Fibroblast of the aortic adventitia (primary cell): ENCODE results near the gene ITGB7. TPM values are rescaled to one million over a fixed set of nuclear protein-coding genes. Genes with fewer than 3 reads are reported as not detected.

Experiments
- DNase-seq: peaks from one replicate; pipeline ENCODE4 v3.0.0-alpha.2; 2010; ENCODE audit warnings: low read depth
- H3K4me3 ChIP-seq: 2 replicates; pipeline ENCODE4 v1.5.1; 2011; ENCODE audit warnings: low read depth, mild to moderate bottlenecking, control low read depth, low read length, moderate library complexity
- total RNA-seq: library from RNA; depleted of rRNA; stranded (reverse); fragments of >200 nt; gene quantifications from 2 replicates; pipeline ENCODE4 v1.2.3, GENCODE V29; 2012; ENCODE audit warnings: low replicate concordance
- TF ChIP-seq, protein P1 (sequence below): IDR thresholded peaks from 2 replicates; pipeline ENCODE4 v1.5.1; 2011; ENCODE audit warnings: mild to moderate bottlenecking, low read length, control low read depth, inconsistent platforms; ENCODE audit not compliant: insufficient read depth

ITGB7 gene, protein sequence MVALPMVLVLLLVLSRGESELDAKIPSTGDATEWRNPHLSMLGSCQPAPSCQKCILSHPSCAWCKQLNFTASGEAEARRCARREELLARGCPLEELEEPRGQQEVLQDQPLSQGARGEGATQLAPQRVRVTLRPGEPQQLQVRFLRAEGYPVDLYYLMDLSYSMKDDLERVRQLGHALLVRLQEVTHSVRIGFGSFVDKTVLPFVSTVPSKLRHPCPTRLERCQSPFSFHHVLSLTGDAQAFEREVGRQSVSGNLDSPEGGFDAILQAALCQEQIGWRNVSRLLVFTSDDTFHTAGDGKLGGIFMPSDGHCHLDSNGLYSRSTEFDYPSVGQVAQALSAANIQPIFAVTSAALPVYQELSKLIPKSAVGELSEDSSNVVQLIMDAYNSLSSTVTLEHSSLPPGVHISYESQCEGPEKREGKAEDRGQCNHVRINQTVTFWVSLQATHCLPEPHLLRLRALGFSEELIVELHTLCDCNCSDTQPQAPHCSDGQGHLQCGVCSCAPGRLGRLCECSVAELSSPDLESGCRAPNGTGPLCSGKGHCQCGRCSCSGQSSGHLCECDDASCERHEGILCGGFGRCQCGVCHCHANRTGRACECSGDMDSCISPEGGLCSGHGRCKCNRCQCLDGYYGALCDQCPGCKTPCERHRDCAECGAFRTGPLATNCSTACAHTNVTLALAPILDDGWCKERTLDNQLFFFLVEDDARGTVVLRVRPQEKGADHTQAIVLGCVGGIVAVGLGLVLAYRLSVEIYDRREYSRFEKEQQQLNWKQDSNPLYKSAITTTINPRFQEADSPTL
- 0.54 TPM in 1 of 2 replicates, not detected in the other for total RNA-seq

DNA sequence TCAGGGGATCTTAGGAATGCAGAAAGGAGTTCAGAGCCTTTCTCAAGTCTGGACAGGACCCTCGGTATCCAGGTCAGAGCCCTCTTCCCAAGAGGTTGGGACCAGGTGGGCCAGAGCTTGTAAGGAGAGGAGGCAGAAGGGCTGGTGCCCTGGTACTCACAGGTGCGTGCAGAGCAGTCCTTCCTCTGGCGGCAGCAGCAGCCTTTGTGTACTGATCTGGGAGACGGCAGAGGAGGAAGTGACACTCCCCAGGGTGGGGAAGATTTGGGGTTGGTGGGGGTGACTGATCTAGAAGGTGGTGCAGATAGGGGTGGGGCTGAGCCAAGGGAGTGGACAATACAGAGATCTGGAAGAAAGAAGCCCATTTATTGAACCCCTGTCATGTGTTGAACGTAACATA is at the start of gene ITGB7:
Gene ITGB7 (minus strand): TSS at position 210 of the 400 bp plus-strand sequence. CDS start 6,808 bp downstream, outside the sequence.
- H3K4me3 ChIP-seq, result no peak within 1 kb of the TSS
- no peak for DNase-seq
- TF ChIP-seq, protein P1, sequence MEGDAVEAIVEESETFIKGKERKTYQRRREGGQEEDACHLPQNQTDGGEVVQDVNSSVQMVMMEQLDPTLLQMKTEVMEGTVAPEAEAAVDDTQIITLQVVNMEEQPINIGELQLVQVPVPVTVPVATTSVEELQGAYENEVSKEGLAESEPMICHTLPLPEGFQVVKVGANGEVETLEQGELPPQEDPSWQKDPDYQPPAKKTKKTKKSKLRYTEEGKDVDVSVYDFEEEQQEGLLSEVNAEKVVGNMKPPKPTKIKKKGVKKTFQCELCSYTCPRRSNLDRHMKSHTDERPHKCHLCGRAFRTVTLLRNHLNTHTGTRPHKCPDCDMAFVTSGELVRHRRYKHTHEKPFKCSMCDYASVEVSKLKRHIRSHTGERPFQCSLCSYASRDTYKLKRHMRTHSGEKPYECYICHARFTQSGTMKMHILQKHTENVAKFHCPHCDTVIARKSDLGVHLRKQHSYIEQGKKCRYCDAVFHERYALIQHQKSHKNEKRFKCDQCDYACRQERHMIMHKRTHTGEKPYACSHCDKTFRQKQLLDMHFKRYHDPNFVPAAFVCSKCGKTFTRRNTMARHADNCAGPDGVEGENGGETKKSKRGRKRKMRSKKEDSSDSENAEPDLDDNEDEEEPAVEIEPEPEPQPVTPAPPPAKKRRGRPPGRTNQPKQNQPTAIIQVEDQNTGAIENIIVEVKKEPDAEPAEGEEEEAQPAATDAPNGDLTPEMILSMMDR, result no peak

DNA sequence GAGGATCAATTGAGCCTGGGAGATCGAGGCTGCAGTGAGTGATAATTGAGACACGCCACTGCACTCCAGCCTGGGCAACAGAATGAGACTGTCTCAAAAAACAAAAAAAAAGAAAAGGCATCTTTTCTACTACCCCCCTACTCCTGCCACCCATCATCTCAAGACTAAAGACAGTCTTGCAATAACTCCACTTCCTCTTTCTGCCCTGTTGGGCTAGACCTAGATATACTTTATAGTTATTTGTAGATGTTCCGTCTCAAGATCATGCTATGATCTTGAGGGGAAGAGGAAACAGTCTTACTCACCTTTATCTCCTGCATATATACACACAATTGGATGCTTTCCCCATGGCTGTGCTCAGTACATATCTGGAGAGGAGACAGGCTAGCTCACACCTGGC is 48.9 kb upstream of the ITGB7 start:
- no peak for DNase-seq
- TF ChIP-seq, protein P1, result no peak
- no peak overlapping the region for H3K4me3 ChIP-seq

DNA sequence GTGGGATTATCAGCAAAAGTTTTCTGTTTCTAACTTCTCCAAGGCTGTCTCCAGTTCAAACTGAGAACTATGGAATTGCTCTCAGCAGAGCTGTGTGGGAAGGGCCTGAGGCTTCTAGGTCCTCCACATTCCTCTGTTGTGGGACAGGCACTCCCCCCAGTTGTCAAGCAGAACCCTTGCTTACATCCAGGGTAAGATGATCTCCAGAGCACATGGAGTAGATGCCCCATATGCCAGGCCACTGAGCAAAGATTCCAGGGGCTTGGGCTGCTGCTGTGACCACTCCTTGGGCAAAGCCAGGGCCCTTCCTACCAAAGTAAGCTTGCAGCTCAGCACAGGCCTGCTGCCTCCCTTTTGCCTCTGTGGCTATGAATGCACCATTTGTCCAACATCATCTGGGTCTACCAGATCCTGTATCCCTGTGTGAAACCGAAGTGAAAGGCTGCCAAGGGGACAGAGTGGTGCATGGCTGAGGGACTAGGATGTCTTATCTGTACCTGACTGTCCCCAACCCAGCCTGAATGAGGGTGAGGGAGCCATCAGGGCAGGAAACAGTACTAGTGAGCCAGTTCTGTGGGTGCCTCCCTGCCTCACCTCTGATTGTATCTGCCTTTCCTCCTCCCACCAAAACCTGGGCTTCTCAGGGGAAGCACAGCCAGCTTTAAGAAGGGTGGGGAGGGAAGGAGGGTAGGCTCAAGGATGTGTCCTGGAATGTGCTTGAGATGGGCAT is 47.9 kb upstream of the ITGB7 start:
- no peak for DNase-seq
- TF ChIP-seq, protein P1, result no peak
- H3K4me3 ChIP-seq, result no peak overlapping the region

DNA sequence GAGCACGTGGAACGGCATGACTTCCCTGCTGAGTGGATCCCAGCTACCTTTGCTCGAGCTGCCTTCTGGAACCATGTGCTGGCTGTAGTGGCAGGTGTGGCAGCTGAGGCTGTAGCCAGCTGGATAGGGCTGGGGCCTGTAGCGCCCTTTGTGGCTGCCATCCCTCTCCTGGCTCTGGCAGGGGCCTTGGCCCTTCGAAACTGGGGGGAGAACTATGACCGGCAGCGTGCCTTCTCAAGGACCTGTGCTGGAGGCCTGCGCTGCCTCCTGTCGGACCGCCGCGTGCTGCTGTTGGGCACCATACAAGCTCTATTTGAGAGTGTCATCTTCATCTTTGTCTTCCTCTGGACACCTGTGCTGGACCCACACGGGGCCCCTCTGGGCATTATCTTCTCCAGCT is 46.2 kb upstream of the ITGB7 start:
- peak overlapping the region; percentile 83 for H3K4me3 ChIP-seq
- DNase-seq, result no peak
- TF ChIP-seq, protein P1, result no peak

DNA sequence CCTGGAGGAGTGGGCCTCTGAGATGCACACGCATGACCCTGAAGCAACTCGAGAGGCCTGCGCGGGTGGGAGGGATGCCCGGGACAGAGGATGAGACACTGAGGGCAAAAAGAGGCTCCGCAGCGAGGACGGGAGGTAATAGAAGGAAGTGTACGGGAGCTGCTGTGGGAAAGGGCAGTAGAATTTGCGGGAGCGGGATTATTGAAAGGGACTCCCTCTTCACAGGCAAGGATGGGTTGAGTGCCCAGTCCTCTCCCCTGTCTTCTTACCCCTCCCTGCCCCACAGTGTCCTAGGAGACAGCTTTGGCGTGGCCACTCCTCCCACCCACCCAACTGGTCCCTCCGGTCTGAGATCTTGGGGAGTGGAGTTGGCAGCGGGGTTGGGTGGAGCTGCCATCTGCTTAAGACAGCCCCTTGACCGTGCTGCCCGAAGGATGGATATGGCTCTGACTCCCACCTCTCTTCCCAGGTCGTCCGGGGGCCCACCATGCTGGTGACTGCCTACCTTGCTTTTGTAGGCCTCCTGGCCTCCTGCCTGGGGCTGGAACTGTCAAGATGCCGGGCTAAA is 45.4 kb upstream of the ITGB7 start:
- TF ChIP-seq, protein P1, result no peak
- DNase-seq, result peak; percentile 37
- H3K4me3 ChIP-seq, result peak overlapping the region; percentile 83
